HT1080 (cell line): ENCODE results near the gene GALNTL6. TPM values are rescaled to one million over a fixed set of nuclear protein-coding genes. Genes with fewer than 3 reads are reported as not detected.
A peak's percentile ranks its signal among the peaks of the same experiment; 100 is the strongest.
"Not testable (repeated sequence)": the region's sequence is repeated elsewhere in the genome, so short reads cannot be mapped to it uniquely, and the experiment has no call there.

Source experiments
- DNase-seq: peaks from one replicate; pipeline ENCODE4 v3.0.0-alpha.2; 2015; ENCODE audit warnings: low read depth
- total RNA-seq: library from RNA; depleted of rRNA; stranded (reverse); fragments of >200 nt; shearing (Covaris generic); gene quantifications from 2 replicates; pipeline ENCODE4 v1.2.3, GENCODE V29; 2014

GALNTL6 gene
- total RNA-seq, 1 experiment from 2014 or later, result not detected

- not testable (repeated sequence) for DNase-seq
Observed at GRCh38 chr4:172912468-172912867, 1099.3 kb downstream of the GALNTL6 start.

GRCh38 chr4:172917403-172917802, 1104.2 kb downstream of the GALNTL6 start:
- not testable (repeated sequence) for DNase-seq

DNA sequence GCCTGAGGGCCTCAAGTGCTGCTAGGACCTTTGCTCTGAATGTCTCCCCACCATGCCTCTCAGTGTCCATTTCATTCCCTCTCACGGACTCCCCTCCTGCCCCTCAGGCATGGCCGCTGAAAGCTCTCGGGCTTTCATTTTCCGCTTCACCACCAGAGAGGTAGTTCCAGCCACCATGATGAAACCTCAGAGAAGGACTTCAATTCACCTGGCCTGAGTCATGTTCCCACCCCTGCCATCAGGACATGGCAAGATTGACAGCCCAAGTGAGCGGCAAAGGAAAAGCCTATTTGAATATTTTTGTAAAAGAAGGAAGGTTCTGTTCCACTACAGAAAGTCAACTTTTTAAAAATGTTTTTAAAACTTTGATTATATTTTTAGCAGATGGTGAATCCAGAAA, 1106.1 kb downstream of the GALNTL6 start:
- no peak for DNase-seq

GRCh38 chr4:172927096-172927814, 1114.1 kb downstream of the GALNTL6 start:
- no peak for DNase-seq

DNA sequence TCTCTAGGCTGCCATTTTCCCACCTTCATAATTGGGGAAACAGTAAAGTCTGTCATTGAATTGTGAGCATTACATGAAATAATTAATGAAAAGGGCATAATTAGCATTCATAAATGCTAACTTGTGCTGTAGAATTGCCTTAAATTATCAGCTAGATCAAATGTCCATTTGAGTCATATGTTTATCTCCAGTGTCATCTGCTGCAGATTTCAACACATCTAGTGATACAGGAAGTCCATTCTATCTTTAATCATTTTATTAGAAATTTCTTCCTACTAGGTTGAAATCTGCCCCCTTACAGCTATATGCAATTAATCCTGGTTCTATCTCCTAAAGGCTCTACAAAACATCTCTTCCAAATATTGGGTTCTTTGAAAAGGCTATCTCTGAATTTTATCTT, 1115.1 kb downstream of the GALNTL6 start:
- DNase-seq, result no peak

DNA sequence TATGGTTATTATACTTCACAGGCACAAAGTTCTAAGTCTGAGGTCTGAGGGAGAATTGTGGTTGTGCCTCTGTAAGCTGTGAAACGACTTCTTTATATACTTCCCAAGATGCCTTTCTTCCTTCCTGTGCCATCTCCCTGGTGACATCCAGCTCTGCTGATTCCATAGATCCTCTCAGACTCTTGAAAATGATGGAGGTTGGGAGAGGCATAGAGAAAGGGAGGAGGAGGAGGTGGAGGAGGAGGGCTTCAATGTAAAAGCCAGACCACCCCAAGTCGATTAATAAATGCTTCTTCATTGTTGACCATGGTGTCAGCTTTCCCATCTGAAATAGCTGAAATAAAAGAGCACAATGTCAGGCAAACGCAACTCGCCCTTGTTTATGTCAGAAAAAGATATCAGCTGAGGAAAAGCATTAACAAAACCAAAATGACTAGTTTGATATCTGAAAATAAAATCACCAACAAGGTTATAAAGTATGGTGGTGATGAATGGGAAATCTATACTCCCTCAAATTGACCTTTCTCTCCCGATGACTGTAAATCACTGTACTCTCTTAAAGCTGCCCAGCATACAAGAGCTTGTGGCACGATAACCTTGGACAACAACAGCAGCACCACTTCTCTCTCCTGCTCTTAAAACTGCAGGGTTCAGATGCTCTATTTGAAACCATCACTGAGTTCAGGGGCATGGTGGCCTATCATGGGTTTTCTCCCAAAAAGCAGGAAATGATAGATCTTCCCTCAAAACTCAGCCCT, 1125.0 kb downstream of the GALNTL6 start:
- no peak for DNase-seq

GRCh38 chr4:172938870-172939269, 1125.7 kb downstream of the GALNTL6 start:
- no peak for DNase-seq

GRCh38 chr4:172942840-172943239, 1129.6 kb downstream of the GALNTL6 start:
- DNase-seq, result no peak

DNA sequence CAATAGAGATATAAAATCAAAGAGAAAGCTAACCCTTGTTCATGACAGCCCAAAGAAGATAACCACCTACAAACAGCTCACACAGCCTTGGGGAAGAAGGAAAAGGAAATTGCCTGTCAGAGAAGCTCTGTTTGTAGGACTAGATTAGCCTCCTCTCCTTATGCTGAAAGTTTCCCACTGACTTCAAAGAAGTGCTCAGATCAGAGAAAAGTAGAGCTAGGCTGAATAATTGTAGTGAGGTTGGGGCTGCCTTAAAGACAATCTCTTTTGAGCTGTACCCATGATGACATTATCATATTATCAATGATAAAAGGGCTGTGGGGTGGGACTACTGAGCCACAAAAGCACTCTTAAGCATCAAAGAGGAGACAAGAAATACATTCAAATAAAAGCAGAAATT, 1132.4 kb downstream of the GALNTL6 start:
- DNase-seq, result no peak

DNA sequence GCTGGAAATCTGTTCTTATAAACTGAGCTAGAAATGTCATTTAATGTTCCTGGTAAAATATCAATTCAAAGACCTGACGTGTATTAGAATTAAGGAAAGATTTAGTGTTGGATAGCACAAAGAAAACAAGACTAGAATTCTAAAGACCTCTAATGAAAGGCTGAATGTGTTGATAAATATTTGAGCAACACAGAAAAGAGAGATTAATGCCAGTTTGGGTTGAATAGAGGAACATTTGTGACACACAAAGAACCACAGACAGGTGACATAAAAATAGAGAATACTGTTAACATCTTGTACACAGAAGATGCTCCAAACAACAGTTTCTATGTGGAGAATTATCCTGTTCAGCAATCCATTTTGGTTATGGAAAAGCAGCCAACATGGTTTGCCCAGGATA, 1133.3 kb downstream of the GALNTL6 start:
- DNase-seq, result no peak

GRCh38 chr4:172947594-172947993, 1134.4 kb downstream of the GALNTL6 start:
- no peak for DNase-seq

DNA sequence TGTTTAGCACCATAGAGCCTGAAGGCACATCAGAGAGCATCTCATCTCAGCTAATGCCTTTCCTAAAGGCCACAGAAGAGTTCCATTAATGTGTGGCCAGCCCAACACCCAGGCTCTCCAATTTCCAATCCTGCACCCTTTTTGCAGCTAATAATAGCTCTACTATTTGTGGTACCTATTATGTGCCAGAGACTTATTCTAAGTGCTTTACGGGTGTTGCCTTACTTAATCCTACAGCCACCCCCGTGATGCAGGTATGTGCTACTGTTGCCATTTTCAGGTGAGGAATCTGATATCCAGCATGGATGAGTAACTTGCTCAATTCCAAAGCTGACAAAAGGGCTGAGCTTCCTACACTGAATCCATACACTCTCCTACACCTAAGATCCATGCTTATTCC, 1137.8 kb downstream of the GALNTL6 start:
- no peak for DNase-seq

DNA sequence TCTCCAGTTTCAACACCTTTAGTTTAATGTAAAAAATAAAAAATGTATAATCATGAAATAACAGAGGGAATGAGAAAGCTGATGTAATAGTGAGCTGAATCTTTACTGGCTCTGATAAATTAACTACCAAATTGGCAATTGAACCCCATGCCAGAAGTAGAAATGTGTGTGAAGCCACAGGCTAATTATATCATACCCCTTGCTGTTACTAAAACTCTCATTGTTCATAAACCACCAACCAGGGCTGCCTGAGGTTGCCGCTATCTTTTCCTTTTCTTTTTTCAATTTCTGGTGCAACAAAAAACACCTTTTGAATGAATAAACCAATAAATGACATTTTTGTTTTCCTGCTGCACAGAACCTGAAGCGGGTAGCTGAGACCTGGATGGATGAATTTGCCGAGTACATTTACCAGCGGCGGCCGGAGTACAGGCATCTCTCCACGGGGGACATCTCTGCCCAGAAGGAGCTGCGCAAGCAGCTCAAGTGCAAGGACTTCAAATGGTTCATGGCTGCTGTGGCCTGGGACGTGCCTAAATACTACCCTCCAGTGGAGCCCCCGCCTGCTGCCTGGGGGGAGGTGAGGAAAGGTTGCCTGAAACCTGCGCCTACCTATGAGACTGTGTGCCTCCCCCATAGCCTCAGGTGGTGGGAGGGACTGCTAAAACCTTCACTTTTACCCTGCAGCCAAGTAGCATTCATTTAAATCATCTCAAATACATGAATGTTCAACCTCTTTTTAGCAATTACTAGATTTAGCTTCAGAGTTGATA, 1138.7 kb downstream of the GALNTL6 start:
- DNase-seq, result no peak

DNA sequence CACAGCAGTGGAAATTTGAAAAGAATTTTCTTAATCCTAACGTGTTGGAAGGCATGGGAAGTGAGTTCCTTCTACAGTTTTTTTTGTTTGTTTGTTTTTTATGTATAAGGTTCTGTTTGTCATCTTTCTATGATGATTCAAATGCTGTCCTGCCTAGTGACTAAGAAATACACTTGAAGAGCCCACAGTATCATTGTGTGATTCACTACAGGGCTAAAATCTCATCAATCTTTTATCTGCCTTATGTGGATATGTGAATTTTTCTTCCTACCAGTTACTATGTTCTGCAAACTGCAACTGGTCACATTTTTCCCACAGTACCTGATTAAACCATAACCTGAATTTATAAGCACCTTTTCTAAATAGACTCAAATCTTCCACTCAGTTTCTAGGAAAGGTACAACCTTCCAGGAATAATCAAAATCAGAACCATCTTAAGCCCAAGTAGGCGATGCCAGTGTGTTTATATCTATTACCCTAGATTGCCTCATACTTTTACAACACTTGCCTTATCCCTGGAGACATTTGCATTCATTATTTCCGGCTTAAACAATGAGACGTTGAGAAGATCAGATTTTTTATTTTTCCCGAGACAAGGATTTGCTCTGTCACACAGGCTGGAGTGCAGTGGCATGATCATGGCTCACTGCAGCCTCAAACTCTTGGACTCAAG, 1140.8 kb downstream of the GALNTL6 start:
- peak; percentile 5 for DNase-seq

GRCh38 chr4:172956340-172956739, 1143.1 kb downstream of the GALNTL6 start:
- not testable (repeated sequence) for DNase-seq

DNA sequence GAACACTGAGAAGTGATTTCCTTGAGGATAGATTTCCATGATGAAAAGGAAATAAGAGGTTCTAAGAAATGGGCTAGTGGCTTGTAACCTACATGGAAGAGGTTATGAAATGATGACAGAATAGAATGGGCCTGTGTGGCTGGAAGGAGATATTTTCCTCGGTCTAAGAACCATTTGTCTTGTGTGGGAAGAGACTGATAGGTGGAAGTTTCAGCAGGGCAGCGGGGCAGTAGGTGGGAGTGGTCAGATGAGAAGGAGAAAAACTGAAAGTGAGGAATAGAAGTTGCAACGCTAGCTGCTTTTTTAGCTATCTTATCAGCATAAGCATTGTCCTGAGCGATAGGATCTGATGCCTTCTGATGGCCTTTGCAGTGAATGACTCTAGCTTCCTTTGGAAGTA, 1144.0 kb downstream of the GALNTL6 start:
- no peak for DNase-seq

GRCh38 chr4:172962564-172963353, 1149.6 kb downstream of the GALNTL6 start:
- peak; percentile 20 for DNase-seq

- DNase-seq, result no peak
Observed at GRCh38 chr4:172963498-172964294, 1150.5 kb downstream of the GALNTL6 start.

- DNase-seq, result not testable (repeated sequence)
Observed at GRCh38 chr4:172970189-172970588, 1157.0 kb downstream of the GALNTL6 start.

GRCh38 chr4:172974586-172974985, 1161.4 kb downstream of the GALNTL6 start:
- no peak for DNase-seq
